Stomach (tissue), 9 donors: ENCODE data around the gene LPAR1. TPM values are rescaled to one million over a fixed set of nuclear protein-coding genes. Genes with fewer than 3 reads are reported as not detected.

ENCODE experiments used
- DNase-seq, 2 donors: peaks; one replicate each; pipeline versions ENCODE4 v3.0.0 to v3.0.0-alpha.2; 2013 to 2019
- H3K27ac ChIP-seq, 5 donors: fragments of 200-600 bp in 4 of 5; sonication (generic) in 4 of 5; one replicate each; pipeline ENCODE4 v1.5.1; 2013 to 2019; ENCODE audit warnings: mild to moderate bottlenecking in 1 of 5, moderate library complexity in 1 of 5
- H3K27me3 ChIP-seq, 3 donors: fragments of 200-600 bp; sonication (generic); one replicate each; pipeline ENCODE4 v1.5.1; 2017 to 2019; ENCODE audit warnings: mixed run types in 1 of 3
- H3K36me3 ChIP-seq, 4 donors: fragments of 200-600 bp; sonication (generic); 1 replicate in 3 of 4; 2 replicates in 1 of 4; pipeline ENCODE4 v1.5.1; 2016 to 2019
- H3K4me1 ChIP-seq, 4 donors: fragments of 200-600 bp; sonication (generic); one replicate each; pipeline ENCODE4 v1.5.1; 2016 to 2019
- H3K4me3 ChIP-seq, 4 donors: fragments of 200-600 bp; sonication (generic) in 3 of 4; one replicate each; pipeline ENCODE4 v1.5.1; 2016 to 2019; ENCODE audit warnings: mild to moderate bottlenecking in 1 of 4
- H3K9me3 ChIP-seq, 4 donors: fragments of 200-600 bp; sonication (generic); one replicate each; pipeline ENCODE4 v1.5.1; 2016 to 2019
- EP300 ChIP-seq: sonication (generic); formaldehyde crosslinking; IDR thresholded peaks from one replicate; pipeline ENCODE4 v1.6.1; 2017; ENCODE audit warnings: antibody characterized with exemption
- POLR2A ChIP-seq, 4 donors: fragments of 450-650 bp; IDR thresholded peaks; one replicate each; pipeline ENCODE4 v1.6.1; 2016; ENCODE audit warnings: antibody characterized with exemption in 4 of 4, control low read depth in 2 of 4, mild to moderate bottlenecking in 1 of 4, moderate library complexity in 1 of 4
- POLR2AphosphoS5 ChIP-seq, 3 donors: sonication (generic); formaldehyde crosslinking; IDR thresholded peaks; one replicate each; pipeline ENCODE4 v1.6.1; 2016; ENCODE audit warnings: antibody characterized with exemption in 3 of 3
- WGBS, 5 donors: extraction: QIAGEN DNeasy Blood & Tissue Kit in 3 of 5; methylation state at CpG; one replicate each; pipeline versions ENCODE4 v1.1.5 to v1.1.7; 2013 to 2018; 5-methylcytosine and 5-hydroxymethylcytosine counted together
- intact Hi-C: fragments of 100-400 bp; cut with DNase I; formaldehyde crosslinking; loops from one replicate; pipeline ENCODE4 v1.15.1; 2023; ENCODE audit warnings: low total_unique reads
- polyA plus RNA-seq, 3 donors: library from polyadenylated mRNA; stranded (reverse); fragments of 200-250 nt; gene quantifications; one replicate each; pipeline ENCODE4 v1.2.3, GENCODE V29; 2013
- total RNA-seq, 5 donors: library from RNA; depleted of rRNA; stranded (reverse); fragments of >200 nt; gene quantifications; one replicate each; pipeline versions ENCODE4 v1.1.0 to v1.2.3, GENCODE V29; 2014 to 2016
- TF ChIP-seq, protein P1 (sequence below), 7 experiments: fragments of 450-650 bp in 4 of 7; fragments of 200-600 bp in 3 of 7; sonication (generic) in 3 of 7; IDR thresholded peaks; one replicate each; pipeline ENCODE4 v1.5.1; 2016 to 2019; ENCODE audit warnings: antibody characterized with exemption in 7 of 7, control low read depth in 2 of 7, mild to moderate bottlenecking in 1 of 7
- donor health status: healthy with polysubstance abuse.
- donor health status: Bipolar disorder and iron deficiency.
- donor health status: healthy.

The LPAR1 gene
- total and polyA plus RNA-seq, 8 donors = 7.4 to 40.0 (median 21.2) TPM

- H3K4me1 ChIP-seq = peaks cover 0 to 30% (median 2%) of the 10 kb centered on the region in 4 donors
- H3K36me3 ChIP-seq = no peaks in the 10 kb centered on the region
- DNase-seq = no peak
- H3K4me3 ChIP-seq = no peak overlapping the region
- WGBS, 5 donors = 59 to 79% (median 66%) methylated on average over 4 of the region's 4 CpGs
- H3K9me3 ChIP-seq = no peaks in the 10 kb centered on the region
- intact Hi-C loops = no loop called here
- no peak overlapping the region for H3K27ac ChIP-seq
- TF ChIP-seq, protein P1, sequence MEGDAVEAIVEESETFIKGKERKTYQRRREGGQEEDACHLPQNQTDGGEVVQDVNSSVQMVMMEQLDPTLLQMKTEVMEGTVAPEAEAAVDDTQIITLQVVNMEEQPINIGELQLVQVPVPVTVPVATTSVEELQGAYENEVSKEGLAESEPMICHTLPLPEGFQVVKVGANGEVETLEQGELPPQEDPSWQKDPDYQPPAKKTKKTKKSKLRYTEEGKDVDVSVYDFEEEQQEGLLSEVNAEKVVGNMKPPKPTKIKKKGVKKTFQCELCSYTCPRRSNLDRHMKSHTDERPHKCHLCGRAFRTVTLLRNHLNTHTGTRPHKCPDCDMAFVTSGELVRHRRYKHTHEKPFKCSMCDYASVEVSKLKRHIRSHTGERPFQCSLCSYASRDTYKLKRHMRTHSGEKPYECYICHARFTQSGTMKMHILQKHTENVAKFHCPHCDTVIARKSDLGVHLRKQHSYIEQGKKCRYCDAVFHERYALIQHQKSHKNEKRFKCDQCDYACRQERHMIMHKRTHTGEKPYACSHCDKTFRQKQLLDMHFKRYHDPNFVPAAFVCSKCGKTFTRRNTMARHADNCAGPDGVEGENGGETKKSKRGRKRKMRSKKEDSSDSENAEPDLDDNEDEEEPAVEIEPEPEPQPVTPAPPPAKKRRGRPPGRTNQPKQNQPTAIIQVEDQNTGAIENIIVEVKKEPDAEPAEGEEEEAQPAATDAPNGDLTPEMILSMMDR (IDR thresholded peaks at IDR 0.05) = no peak
- TF ChIP-seq POLR2AphosphoS5 (IDR thresholded peaks at IDR 0.05) (no peak), POLR2A (IDR thresholded peaks at IDR 0.05) (no peak), EP300 (no peak)
- H3K27me3 ChIP-seq = no peaks in the 10 kb centered on the region
Measured at GRCh38 chr9:110949081-110949480, 89.2 kb downstream of the LPAR1 start.

- WGBS, 5 donors = 32 to 55% (median 41%) methylated on average over 5 of the region's 5 CpGs
Measured at GRCh38 chr9:110947491-110948044, 90.7 kb downstream of the LPAR1 start.

GRCh38 chr9:110942522-110942921, 95.7 kb downstream of the LPAR1 start:
- H3K27ac ChIP-seq = no peak overlapping the region
- H3K4me3 ChIP-seq = no peak overlapping the region
- H3K4me1 ChIP-seq = peaks cover 8 to 26% (median 17%) of the 10 kb centered on the region in 4 donors
- H3K9me3 ChIP-seq = no peaks in the 10 kb centered on the region
- intact Hi-C loops = no loop called here
- DNase-seq = no peak
- no peaks in the 10 kb centered on the region for H3K27me3 ChIP-seq
- peaks cover 0 to 15% (median 11%) of the 10 kb centered on the region in 4 donors for H3K36me3 ChIP-seq
- TF ChIP-seq EP300 = no peak
- 89 to 97% (median 93%) methylated on average over 1 of the region's 1 CpG for WGBS, 5 donors

More at GRCh38 chr9:110947491-110948044, 90.7 kb downstream of the LPAR1 start:
- DNase-seq = no peak
- intact Hi-C loops = no loop called here
- Histone ChIP-seq H3K9me3 (no peaks in the 10 kb centered on the region), H3K4me1 (peaks cover 0 to 25% (median 2%) of the 10 kb centered on the region in 4 donors), H3K27ac (no peak overlapping the region), H3K27me3 (no peaks in the 10 kb centered on the region), H3K36me3 (no peaks in the 10 kb centered on the region), H3K4me3 (no peak overlapping the region)
- TF ChIP-seq, protein P1 (IDR thresholded peaks at IDR 0.05) = no peak
- TF ChIP-seq EP300 (no peak), POLR2AphosphoS5 (IDR thresholded peaks at IDR 0.05) (no peak), POLR2A (IDR thresholded peaks at IDR 0.05) (no peak)

DNA sequence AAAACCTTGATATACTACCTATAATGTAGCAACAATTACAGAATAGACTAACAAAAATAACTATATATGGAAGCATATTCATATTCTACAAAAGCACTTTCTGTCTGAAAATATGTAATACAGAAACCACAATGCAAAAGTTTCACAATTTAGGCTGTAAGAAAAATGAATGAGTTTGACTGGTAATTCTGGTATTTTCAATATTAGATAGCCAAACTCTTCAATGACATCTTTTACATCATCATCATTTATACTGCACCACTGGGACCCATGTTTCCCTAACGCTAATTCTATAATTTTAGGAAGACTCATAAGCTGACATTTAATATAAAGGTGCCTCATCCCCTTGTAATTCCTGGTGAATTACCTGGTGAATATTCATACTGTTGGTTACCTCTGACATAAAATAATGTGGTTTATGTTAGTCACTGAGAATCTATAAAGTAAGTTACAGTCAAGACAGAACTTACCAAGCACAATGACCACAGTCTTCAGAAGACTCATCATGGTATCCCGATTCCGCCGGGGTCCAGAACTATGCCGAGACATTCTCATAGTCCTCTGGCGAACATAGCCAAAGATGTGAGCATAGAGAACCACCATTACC, 97.2 kb downstream of the LPAR1 start:
- peaks cover 8 to 27% (median 15%) of the 10 kb centered on the region in 4 donors for H3K4me1 ChIP-seq
- no peak for TF ChIP-seq POLR2AphosphoS5 (IDR thresholded peaks at IDR 0.05)
- no peak for TF ChIP-seq POLR2A (IDR thresholded peaks at IDR 0.05)
- TF ChIP-seq EP300 = no peak
- TF ChIP-seq, protein P1 (IDR thresholded peaks at IDR 0.05) = no peak
- no peaks in the 10 kb centered on the region for H3K27me3 ChIP-seq
- intact Hi-C loops = no loop called here
- H3K36me3 ChIP-seq = peaks cover 0 to 15% (median 11%) of the 10 kb centered on the region in 4 donors
- H3K27ac ChIP-seq = no peak overlapping the region
- 88 to 98% (median 95%) methylated on average over 6 of the region's 6 CpGs for WGBS, 5 donors
- no peak overlapping the region for H3K4me3 ChIP-seq
- H3K9me3 ChIP-seq = no peaks in the 10 kb centered on the region
- no peak for DNase-seq

DNA sequence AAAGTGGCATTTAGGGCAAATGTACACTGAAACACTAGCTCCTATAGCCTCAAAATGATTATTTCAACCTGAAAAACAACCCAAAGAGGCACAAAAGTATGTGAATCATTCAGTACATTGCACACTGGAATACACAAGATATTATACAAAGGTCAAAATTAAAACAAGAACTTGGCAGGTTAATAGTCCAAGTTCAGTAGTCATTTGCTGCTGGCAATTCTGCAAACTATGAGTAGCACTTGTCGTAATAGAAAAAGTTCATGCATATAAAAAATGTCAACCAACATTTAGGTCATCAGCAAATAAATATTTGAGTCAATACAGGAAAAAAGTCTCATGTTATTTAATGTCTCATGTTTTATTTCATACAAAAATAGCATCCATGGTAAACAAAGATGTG, 98.7 kb downstream of the LPAR1 start:
- no peaks in the 10 kb centered on the region for H3K27me3 ChIP-seq
- no peak overlapping the region for H3K4me3 ChIP-seq
- intact Hi-C loops = no loop called here
- 63 to 85% (median 82%) methylated on average over 1 of the region's 1 CpG for WGBS, 5 donors
- peaks cover 8 to 27% (median 15%) of the 10 kb centered on the region in 4 donors for H3K4me1 ChIP-seq
- no peak for DNase-seq
- TF ChIP-seq, protein P1 (IDR thresholded peaks at IDR 0.05) = no peak
- no peak for TF ChIP-seq EP300
- no peak for TF ChIP-seq POLR2A (IDR thresholded peaks at IDR 0.05)
- TF ChIP-seq POLR2AphosphoS5 (IDR thresholded peaks at IDR 0.05) = no peak
- H3K36me3 ChIP-seq = peaks cover 0 to 15% (median 11%) of the 10 kb centered on the region in 4 donors
- no peaks in the 10 kb centered on the region for H3K9me3 ChIP-seq
- no peak overlapping the region for H3K27ac ChIP-seq
